Ureter (tissue), 1 donor: ENCODE data around the gene ARMC10. TPM values are rescaled to one million over a fixed set of nuclear protein-coding genes. Genes with fewer than 3 reads are reported as not detected.
"Not testable (repeated sequence)": the region's sequence is repeated elsewhere in the genome, so short reads cannot be mapped to it uniquely, and the experiment has no call there.

Experiments used
- DNase-seq: peaks from one replicate; pipeline ENCODE4 v3.0.0-alpha.2; 2020; ENCODE audit warnings: low spot score
- total RNA-seq: library from RNA; stranded (reverse); gene quantifications from one replicate; pipeline ENCODE4 v1.2.4, GENCODE V29; 2023
- donor health status: DM: yes; HTN: yes; CAD: no.

ARMC10 gene
- total RNA-seq, 1 donor from 2014 or later, result 58.0 TPM

- DNase-seq, result no peak
These were observed 49.6 kb downstream of the ARMC10 start for GRCh38 chr7:103124429-103124979.

- DNase-seq, result no peak
These were observed 52.1 kb downstream of the ARMC10 start for GRCh38 chr7:103127006-103127405.

- DNase-seq, result no peak
These were observed 55.0 kb downstream of the ARMC10 start for GRCh38 chr7:103129702-103130549.

GRCh38 chr7:103130901-103131624, 56.1 kb downstream of the ARMC10 start:
- DNase-seq, result no peak

- no peak for DNase-seq
These were observed 58.2 kb downstream of the ARMC10 start for GRCh38 chr7:103132995-103133688.

- DNase-seq, result no peak
These were observed 60.1 kb downstream of the ARMC10 start for GRCh38 chr7:103134836-103135554.

GRCh38 chr7:103140061-103140460, 65.1 kb downstream of the ARMC10 start:
- DNase-seq, result no peak

GRCh38 chr7:103140685-103141084, 65.7 kb downstream of the ARMC10 start:
- no peak for DNase-seq

GRCh38 chr7:103141753-103142404, 66.9 kb downstream of the ARMC10 start:
- no peak for DNase-seq

GRCh38 chr7:103142494-103142893, 67.6 kb downstream of the ARMC10 start:
- DNase-seq, result no peak

- no peak for DNase-seq
These were observed 68.9 kb downstream of the ARMC10 start for GRCh38 chr7:103143868-103144267.

- DNase-seq, result not testable (repeated sequence)
These were observed 69.8 kb downstream of the ARMC10 start for GRCh38 chr7:103144754-103145153.

GRCh38 chr7:103148131-103148993, 73.4 kb downstream of the ARMC10 start:
- no peak for DNase-seq

Other genes starting within 250 kb of the ARMC10 start
- gene LRRC17, start 162.1 kb upstream of the ARMC10 start, total RNA-seq, result 5.2 TPM
- 4.0 TPM for gene FBXL13, start 344 bp upstream of the ARMC10 start, total RNA-seq
- gene NAPEPLD, start 74.0 kb downstream of the ARMC10 start, total RNA-seq, result 14.7 TPM
- 54.9 TPM for gene PMPCB, start 222.3 kb downstream of the ARMC10 start, total RNA-seq